WTC11 (cell line): Measurements from ENCODE around the gene SLC6A20. TPM values are rescaled to one million over a fixed set of nuclear protein-coding genes. Genes with fewer than 3 reads are reported as not detected.
A peak's percentile ranks its signal among the peaks of the same experiment; 100 is the strongest.

Experiments
- ATAC-seq: fragments of 200-7000 bp; cut with Tn5 transposase; 2 replicates; pipeline ENCODE4 v1.10.0; 2021; ENCODE audit warnings: mild to moderate bottlenecking, moderate library complexity
- CTCF ChIA-PET: fragments of 300-600 bp; sonication (Branson Sonifier 250); formaldehyde crosslinking; loops from one replicate; lab custom pipeline; 2021; ENCODE audit warnings: antibody characterized with exemption; lab: Charles Lee
- POLR2A ChIA-PET: fragments of 350-600 bp; sonication (Branson Sonifier 250); formaldehyde crosslinking; loops from one replicate; lab custom pipeline; 2021; ENCODE audit warnings: antibody characterized with exemption; lab: Charles Lee
- DNase-seq: peaks from one replicate; pipeline ENCODE4 v3.0.0; 2021; ENCODE audit warnings: low spot score
- H3K27ac Mint-ChIP-seq: 2 replicates; pipeline ENCODE4 v1.8.0; 2021; ENCODE audit warnings: mixed read lengths
- H3K27me3 Mint-ChIP-seq: 2 replicates; pipeline ENCODE4 v1.8.0; 2021; ENCODE audit warnings: low read depth, mild to moderate bottlenecking, moderate library complexity, mixed read lengths
- H3K36me3 Mint-ChIP-seq: 2 replicates; pipeline ENCODE4 v1.8.0; 2021; ENCODE audit warnings: mixed read lengths
- H3K4me1 Mint-ChIP-seq: 2 replicates; pipeline ENCODE4 v1.8.0; 2022; ENCODE audit warnings: mixed read lengths
- H3K4me3 Mint-ChIP-seq: 2 replicates; pipeline ENCODE4 v1.8.0; 2021; ENCODE audit warnings: mild to moderate bottlenecking, moderate library complexity, mixed read lengths
- H3K9me3 Mint-ChIP-seq: 2 replicates; pipeline ENCODE4 v1.8.0; 2021; ENCODE audit warnings: mixed read lengths
- CBFB ChIP-seq: sonication (generic); formaldehyde crosslinking; IDR thresholded peaks from 2 replicates; pipeline ENCODE4 v1.8.1; 2022; ENCODE audit warnings: mild to moderate bottlenecking, low read depth, missing genetic modification reagents
- CREB1 ChIP-seq: sonication (generic); formaldehyde crosslinking; IDR thresholded peaks from 2 replicates; pipeline ENCODE4 v1.8.0; 2023; ENCODE audit warnings: mild to moderate bottlenecking, missing genetic modification reagents
- CREM ChIP-seq: sonication (generic); formaldehyde crosslinking; IDR thresholded peaks from 2 replicates; pipeline ENCODE4 v1.8.1; 2022; ENCODE audit warnings: mild to moderate bottlenecking, missing genetic modification reagents, moderate library complexity
- ELF4 ChIP-seq: sonication (generic); formaldehyde crosslinking; IDR thresholded peaks from 2 replicates; pipeline ENCODE4 v1.8.1; 2022; ENCODE audit warnings: low read depth, mild to moderate bottlenecking, moderate library complexity, missing genetic modification reagents
- GABPB1 ChIP-seq: sonication (generic); formaldehyde crosslinking; IDR thresholded peaks from 2 replicates; pipeline ENCODE4 v1.8.1; 2023; ENCODE audit warnings: mild to moderate bottlenecking, missing genetic modification reagents
- JAZF1 ChIP-seq: fragments of 250-450 bp; sonication (Bioruptor Pico); IDR thresholded peaks from 2 replicates; pipeline ENCODE4 v1.9.0; 2021; ENCODE audit warnings: moderate library complexity, mild to moderate bottlenecking, inconsistent platforms
- MYBL2 ChIP-seq: sonication (generic); formaldehyde crosslinking; IDR thresholded peaks from 2 replicates; pipeline ENCODE4 v1.8.1; 2023; ENCODE audit warnings: mild to moderate bottlenecking, moderate library complexity, missing genetic modification reagents
- NFATC4 ChIP-seq: fragments of 250-450 bp; sonication (Bioruptor Pico); IDR thresholded peaks from 2 replicates; pipeline ENCODE4 v1.9.0; 2021; ENCODE audit warnings: mild to moderate bottlenecking
- NR3C1 ChIP-seq: sonication (generic); formaldehyde crosslinking; conservative IDR thresholded peaks from 2 replicates; pipeline ENCODE4 v1.8.1; 2023; ENCODE audit warnings: low read depth, mild to moderate bottlenecking, missing genetic modification reagents
- OVOL2 ChIP-seq: fragments of 250-450 bp; sonication (Bioruptor Pico); IDR thresholded peaks from 2 replicates; pipeline ENCODE4 v1.9.0; 2021; ENCODE audit warnings: mild to moderate bottlenecking, borderline replicate concordance
- SP1 ChIP-seq: sonication (generic); formaldehyde crosslinking; conservative IDR thresholded peaks from 2 replicates; pipeline ENCODE4 v1.8.1; 2022; ENCODE audit warnings: missing genetic modification reagents
- ZBTB21 ChIP-seq: sonication (generic); formaldehyde crosslinking; IDR thresholded peaks from 2 replicates; pipeline ENCODE4 v1.8.1; 2023; ENCODE audit warnings: mild to moderate bottlenecking, missing genetic modification reagents, borderline replicate concordance
- ZNF219 ChIP-seq: sonication (generic); formaldehyde crosslinking; IDR thresholded peaks from 2 replicates; pipeline ENCODE4 v1.8.0; 2023; ENCODE audit warnings: missing genetic modification reagents, mild to moderate bottlenecking, borderline replicate concordance
- ZNF396 ChIP-seq: fragments of 250-450 bp; sonication (Bioruptor Pico); IDR thresholded peaks from 2 replicates; pipeline ENCODE4 v1.8.0; 2021; ENCODE audit warnings: mild to moderate bottlenecking, moderate library complexity, borderline replicate concordance
- total RNA-seq: library from RNA; stranded (reverse); gene quantifications from 3 replicates; pipeline ENCODE4 v1.2.3, GENCODE V29; 2021
- TF ChIP-seq, protein P1 (sequence below): fragments of 250-450 bp; sonication (Bioruptor Pico); IDR thresholded peaks from 2 replicates; pipeline ENCODE4 v1.9.0; 2021; ENCODE audit warnings: mild to moderate bottlenecking
- TF ChIP-seq, protein P2 (sequence below): fragments of 250-450 bp; sonication (Bioruptor Pico); conservative IDR thresholded peaks from 2 replicates; pipeline ENCODE4 v1.9.0; 2021; ENCODE audit warnings: mild to moderate bottlenecking
- TF ChIP-seq, protein P3 (sequence below): sonication (generic); formaldehyde crosslinking; IDR thresholded peaks from 2 replicates; pipeline ENCODE4 v1.8.1; 2023; ENCODE audit warnings: mild to moderate bottlenecking, missing genetic modification reagents
- TF ChIP-seq, protein P4 (sequence below): sonication (generic); formaldehyde crosslinking; IDR thresholded peaks from 2 replicates; pipeline ENCODE4 v1.8.0; 2022; ENCODE audit warnings: mild to moderate bottlenecking, missing genetic modification reagents

SLC6A20 gene
- total RNA-seq, 1 experiment from 2014 or later = 0.26 TPM

DNA sequence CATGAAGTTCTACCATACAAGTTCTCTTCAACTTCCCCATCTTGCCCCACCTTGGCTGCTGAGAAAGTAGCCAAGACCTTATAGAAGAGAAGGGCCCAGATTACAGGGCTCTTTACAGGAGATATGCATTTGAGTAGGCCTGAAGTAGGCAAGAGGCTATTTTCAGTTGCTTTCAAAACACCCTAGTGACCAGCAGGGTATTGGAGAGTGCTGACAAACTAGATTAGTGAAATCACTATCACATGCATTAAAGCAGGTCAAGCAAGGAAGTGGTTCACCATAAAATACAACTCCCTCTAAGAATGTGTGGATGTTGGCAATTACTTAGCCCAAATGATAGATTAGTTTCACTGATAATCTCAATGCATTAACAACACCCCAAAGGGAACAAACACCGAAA, 48.3 kb upstream of the SLC6A20 start:
- CTCF ChIA-PET = no interaction called here

DNA sequence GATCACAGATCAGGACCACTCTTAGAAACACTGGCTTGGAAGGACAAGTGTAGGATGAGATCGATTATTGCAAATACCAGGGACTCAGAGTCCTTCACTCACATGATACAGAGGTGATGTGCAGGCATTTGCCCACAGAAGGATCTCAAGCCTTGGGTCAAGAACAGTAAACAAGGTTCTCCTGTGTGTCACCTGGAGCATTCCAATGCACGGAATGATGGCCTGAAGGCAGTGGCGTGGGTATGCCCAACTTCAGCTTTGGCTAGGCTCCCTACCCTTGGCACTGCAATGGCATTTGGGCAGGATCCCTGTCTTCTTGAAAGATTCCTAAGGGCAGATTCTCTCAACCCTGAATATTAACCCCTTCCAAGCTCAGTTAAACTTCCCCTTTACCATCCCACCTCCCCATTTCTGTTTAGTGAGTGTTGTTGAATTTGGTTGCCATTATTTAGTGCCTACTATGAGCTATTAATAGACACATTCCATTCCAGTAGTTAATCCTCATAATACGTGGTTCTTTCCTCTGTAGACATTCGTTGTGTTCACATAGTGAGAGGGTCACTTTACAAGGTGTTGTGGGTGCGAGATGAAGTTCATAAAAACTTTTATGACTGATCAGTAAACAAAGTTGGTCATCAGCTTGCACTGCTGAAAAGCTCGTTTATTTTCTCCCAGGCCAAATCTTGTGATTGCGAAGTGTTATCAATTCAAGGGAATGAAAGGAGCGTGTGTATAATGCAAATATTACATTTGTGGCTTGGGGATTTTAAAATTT, 46.7 kb upstream of the SLC6A20 start:
- POLR2A ChIA-PET = no interaction called here
- CTCF ChIA-PET = interaction anchor here (1.5 to 2.2 kb wide), 4 partner anchors 10 to 183 kb away, joined by 4 to 9 read pairs (median 6); no protein-coding TSS in a partner anchor
- peaks cover 4% of the 10 kb centered on the region for H3K4me1 Mint-ChIP-seq
- no peaks in the 10 kb centered on the region for H3K36me3 Mint-ChIP-seq
- H3K27me3 Mint-ChIP-seq = peaks cover 55% of the 10 kb centered on the region
- peak overlapping the region; percentile 85 for H3K4me3 Mint-ChIP-seq
- no peak for DNase-seq
- ATAC-seq = no peak
- H3K9me3 Mint-ChIP-seq = peaks cover 5% of the 10 kb centered on the region
- H3K27ac Mint-ChIP-seq = no peak overlapping the region
- TF ChIP-seq, protein P1, sequence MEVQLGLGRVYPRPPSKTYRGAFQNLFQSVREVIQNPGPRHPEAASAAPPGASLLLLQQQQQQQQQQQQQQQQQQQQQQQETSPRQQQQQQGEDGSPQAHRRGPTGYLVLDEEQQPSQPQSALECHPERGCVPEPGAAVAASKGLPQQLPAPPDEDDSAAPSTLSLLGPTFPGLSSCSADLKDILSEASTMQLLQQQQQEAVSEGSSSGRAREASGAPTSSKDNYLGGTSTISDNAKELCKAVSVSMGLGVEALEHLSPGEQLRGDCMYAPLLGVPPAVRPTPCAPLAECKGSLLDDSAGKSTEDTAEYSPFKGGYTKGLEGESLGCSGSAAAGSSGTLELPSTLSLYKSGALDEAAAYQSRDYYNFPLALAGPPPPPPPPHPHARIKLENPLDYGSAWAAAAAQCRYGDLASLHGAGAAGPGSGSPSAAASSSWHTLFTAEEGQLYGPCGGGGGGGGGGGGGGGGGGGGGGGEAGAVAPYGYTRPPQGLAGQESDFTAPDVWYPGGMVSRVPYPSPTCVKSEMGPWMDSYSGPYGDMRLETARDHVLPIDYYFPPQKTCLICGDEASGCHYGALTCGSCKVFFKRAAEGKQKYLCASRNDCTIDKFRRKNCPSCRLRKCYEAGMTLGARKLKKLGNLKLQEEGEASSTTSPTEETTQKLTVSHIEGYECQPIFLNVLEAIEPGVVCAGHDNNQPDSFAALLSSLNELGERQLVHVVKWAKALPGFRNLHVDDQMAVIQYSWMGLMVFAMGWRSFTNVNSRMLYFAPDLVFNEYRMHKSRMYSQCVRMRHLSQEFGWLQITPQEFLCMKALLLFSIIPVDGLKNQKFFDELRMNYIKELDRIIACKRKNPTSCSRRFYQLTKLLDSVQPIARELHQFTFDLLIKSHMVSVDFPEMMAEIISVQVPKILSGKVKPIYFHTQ = no peak
- TF ChIP-seq ELF4 (no peak), CREM (CRISPR knock-in tag) (no peak), JAZF1 (no peak), CREB1 (CRISPR knock-in tag) (no peak), ZNF396 (CRISPR knock-in tag) (no peak), GABPB1 (CRISPR knock-in tag) (no peak), CBFB (no peak), MYBL2 (CRISPR knock-in tag) (no peak), ZBTB21 (no peak), SP1 (CRISPR knock-in tag) (no peak), NR3C1 (CRISPR knock-in tag) (no peak)
- TF ChIP-seq, protein P2, sequence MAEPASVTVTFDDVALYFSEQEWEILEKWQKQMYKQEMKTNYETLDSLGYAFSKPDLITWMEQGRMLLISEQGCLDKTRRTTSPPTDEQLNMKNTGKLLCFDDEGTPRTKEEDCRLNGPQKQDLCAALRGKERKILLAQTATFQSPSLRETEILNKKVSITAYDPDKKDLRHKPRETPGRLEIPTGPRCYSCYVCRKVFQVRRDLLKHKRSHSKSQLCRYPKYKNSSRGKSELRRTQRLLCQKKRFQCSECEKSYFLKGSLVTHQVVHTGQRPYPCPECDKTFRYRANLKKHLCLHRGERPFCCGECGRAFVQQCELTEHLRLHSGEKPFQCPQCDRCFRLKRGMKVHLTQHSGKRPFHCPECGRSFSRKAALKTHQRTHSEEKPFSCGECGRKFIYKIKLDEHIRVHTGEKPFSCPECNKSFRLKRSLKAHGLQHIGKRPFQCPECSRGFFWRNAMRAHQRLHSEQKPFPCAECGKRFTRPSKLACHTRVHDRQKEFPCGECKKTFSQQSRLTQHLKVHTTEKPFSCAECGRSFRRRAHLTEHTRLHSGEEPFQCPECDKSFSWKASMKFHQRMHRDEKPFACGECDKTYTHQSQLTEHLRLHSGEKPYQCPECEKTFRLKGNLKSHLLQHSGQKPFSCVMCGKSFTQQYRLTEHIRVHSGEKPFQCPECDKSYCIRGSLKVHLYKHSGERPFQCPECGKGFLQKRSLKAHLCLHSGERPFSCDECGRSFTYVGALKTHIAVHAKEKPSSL (CRISPR knock-in tag) = no peak
- TF ChIP-seq, protein P3, sequence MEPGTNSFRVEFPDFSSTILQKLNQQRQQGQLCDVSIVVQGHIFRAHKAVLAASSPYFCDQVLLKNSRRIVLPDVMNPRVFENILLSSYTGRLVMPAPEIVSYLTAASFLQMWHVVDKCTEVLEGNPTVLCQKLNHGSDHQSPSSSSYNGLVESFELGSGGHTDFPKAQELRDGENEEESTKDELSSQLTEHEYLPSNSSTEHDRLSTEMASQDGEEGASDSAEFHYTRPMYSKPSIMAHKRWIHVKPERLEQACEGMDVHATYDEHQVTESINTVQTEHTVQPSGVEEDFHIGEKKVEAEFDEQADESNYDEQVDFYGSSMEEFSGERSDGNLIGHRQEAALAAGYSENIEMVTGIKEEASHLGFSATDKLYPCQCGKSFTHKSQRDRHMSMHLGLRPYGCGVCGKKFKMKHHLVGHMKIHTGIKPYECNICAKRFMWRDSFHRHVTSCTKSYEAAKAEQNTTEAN (CRISPR knock-in tag) = no peak
- TF ChIP-seq, protein P4, sequence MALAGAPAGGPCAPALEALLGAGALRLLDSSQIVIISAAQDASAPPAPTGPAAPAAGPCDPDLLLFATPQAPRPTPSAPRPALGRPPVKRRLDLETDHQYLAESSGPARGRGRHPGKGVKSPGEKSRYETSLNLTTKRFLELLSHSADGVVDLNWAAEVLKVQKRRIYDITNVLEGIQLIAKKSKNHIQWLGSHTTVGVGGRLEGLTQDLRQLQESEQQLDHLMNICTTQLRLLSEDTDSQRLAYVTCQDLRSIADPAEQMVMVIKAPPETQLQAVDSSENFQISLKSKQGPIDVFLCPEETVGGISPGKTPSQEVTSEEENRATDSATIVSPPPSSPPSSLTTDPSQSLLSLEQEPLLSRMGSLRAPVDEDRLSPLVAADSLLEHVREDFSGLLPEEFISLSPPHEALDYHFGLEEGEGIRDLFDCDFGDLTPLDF (CRISPR knock-in tag) = no peak

More for the DNA sequence above, 48.3 kb upstream of the SLC6A20 start:
- DNase-seq (no peak), ATAC-seq (no peak)
- Mint-ChIP-seq H3K27me3 (peaks cover 66% of the 10 kb centered on the region), H3K4me3 (no peak overlapping the region), H3K4me1 (peaks cover 4% of the 10 kb centered on the region), H3K36me3 (no peaks in the 10 kb centered on the region), H3K27ac (no peak overlapping the region), H3K9me3 (peaks cover 5% of the 10 kb centered on the region)
- TF ChIP-seq OVOL2 (no peak), ZNF219 (no peak), ELF4 (no peak), NFATC4 (no peak)
- TF ChIP-seq, protein P1 = no peak
- POLR2A ChIA-PET = no interaction called here
